ENCODE measurements around the gene TOP1. TPM values are rescaled to one million over a fixed set of nuclear protein-coding genes. Genes with fewer than 3 reads are reported as not detected.

The TOP1 gene
- total RNA-seq, 1 donor from 2014 or later: 16.2 TPM

DNA sequence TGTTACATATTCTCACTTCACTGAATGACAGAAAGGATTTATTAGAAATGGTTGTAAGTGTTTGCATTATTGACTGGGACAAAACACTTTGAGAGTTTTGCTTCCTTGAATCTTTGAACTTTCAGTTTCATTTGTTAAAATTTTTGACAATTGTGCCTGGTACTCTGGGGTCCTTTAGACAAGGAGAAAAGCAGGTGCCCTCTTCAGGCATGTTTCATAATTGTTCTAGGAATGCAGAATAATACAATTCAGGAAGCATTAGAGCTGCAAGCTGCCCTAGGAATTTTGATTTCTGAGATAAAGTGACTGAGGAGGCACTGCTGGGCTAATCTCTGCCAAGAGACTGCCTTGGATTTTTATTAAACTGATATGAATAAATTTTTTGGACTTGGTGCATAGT lies 49.7 kb downstream of the TOP1 start:
- DNase-seq (ENCODE audit: low read depth): peak; percentile 19
- peak; percentile 68 for TF ChIP-seq CTCF (conservative IDR thresholded peaks at IDR 0.05; ENCODE audit: low read depth, low read length)
- H3K4me3 ChIP-seq (ENCODE audit: low read depth, low read length): no peak overlapping the region

- DNase-seq (ENCODE audit: low read depth): no peak
- H3K4me3 ChIP-seq (ENCODE audit: low read depth, low read length): no peak overlapping the region
- no peak for TF ChIP-seq CTCF (conservative IDR thresholded peaks at IDR 0.05; ENCODE audit: low read depth, low read length)
Measured at GRCh38 chr20:41079066-41079465, 50.4 kb downstream of the TOP1 start.

DNA sequence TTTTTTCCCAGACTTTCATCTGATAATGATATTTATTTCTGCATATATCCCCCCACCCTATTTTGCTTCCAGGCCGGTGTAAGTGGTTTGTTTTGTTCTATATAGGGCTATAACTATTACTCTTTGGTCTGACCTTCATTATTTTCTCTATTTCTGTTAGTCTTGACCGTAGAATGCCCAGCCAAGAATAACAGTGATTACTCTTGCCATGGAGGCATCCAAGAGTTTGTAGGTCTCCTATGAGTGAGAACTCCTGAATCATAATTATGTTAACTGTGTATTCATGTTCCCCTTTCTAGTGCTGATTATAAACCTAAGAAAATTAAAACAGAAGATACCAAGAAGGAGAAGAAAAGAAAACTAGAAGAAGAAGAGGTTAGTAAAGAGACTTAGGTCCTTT lies 52.2 kb downstream of the TOP1 start:
- no peak for DNase-seq (ENCODE audit: low read depth)
- no peak overlapping the region for H3K4me3 ChIP-seq (ENCODE audit: low read depth, low read length)
- TF ChIP-seq CTCF (conservative IDR thresholded peaks at IDR 0.05; ENCODE audit: low read depth, low read length): no peak

GRCh38 chr20:41081276-41081814 lies 52.7 kb downstream of the TOP1 start:
- no peak for DNase-seq (ENCODE audit: low read depth)
- H3K4me3 ChIP-seq (ENCODE audit: low read depth, low read length): no peak overlapping the region
- TF ChIP-seq CTCF (conservative IDR thresholded peaks at IDR 0.05; ENCODE audit: low read depth, low read length): no peak

DNA sequence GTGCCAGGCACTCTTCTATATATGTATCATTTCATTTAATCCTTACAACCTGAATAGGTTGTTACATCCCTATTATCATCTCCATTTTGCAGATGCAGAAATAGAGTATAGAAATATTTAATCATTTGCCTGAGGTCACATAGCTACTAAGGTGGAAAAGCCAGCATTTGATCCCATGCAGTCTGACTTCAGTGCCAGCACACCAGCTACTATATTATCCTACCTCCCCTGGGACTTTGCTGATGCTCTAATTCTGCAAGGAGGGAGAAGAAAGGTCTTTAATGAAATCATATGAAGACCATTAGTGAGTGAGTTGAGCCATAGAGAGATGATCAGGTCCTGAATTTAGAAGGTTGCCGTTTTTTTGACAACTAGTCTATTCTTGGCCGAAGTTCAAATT lies 53.7 kb downstream of the TOP1 start:
- TF ChIP-seq CTCF (conservative IDR thresholded peaks at IDR 0.05; ENCODE audit: low read depth, low read length): no peak

DNA sequence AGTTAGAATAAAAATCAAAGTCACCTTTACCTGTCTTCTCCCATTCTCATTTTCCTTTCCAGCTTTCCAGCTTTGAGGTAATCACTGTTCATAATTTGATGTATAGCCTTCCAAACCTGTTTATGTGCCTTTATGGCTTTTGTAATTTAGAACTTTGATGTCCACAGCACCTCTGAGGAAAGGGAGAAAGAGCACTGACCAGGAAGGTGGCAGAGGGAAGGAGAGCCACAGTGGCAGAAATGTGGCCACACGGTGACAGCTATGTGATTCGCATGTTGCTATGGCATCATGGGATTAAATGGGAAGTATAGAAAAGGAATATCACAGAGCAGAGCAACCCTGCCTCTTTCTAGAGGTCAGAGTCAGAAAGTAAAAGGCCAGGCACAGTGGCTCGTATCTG lies 57.0 kb downstream of the TOP1 start:
- no peak for DNase-seq (ENCODE audit: low read depth)

More for the DNA sequence above, 53.7 kb downstream of the TOP1 start:
- DNase-seq (ENCODE audit: low read depth): no peak
- no peak overlapping the region for H3K4me3 ChIP-seq (ENCODE audit: low read depth, low read length)

More for the DNA sequence above, 57.0 kb downstream of the TOP1 start:
- TF ChIP-seq CTCF (conservative IDR thresholded peaks at IDR 0.05; ENCODE audit: low read depth, low read length): no peak
- no peak overlapping the region for H3K4me3 ChIP-seq (ENCODE audit: low read depth, low read length)

Data from epithelial cell of proximal tubule (primary cell).